H1 (cell line): ENCODE measurements around the gene CMC4. TPM values are rescaled to one million over a fixed set of nuclear protein-coding genes. Genes with fewer than 3 reads are reported as not detected.

Source experiments
- CTCF ChIA-PET: fragments of 300-600 bp; sonication (Branson Sonifier 250); formaldehyde crosslinking; loops from one replicate; lab custom pipeline; 2021; ENCODE audit not compliant: partially characterized antibody; lab: Charles Lee
- POLR2A ChIA-PET: fragments of 300-600 bp; sonication (Branson Sonifier 250); formaldehyde crosslinking; loops from one replicate; lab custom pipeline; 2021; ENCODE audit warnings: inconsistent platforms; ENCODE audit not compliant: partially characterized antibody; lab: Charles Lee
- DNase-seq, 2 experiments: peaks; one replicate each; pipeline versions ENCODE4 v3.0.0 to v3.0.0-alpha.2; 2010 to 2022; ENCODE audit warnings: low spot score in 2 of 2, low read depth in 1 of 2, mixed read lengths in 1 of 2
- FAIRE-seq: peaks from 2 replicates; lab custom pipeline; 2011; peaks lifted over from hg19 to GRCh38; lab: Jason Lieb, UNC
- H2AFZ ChIP-seq: 2 replicates; pipeline ENCODE4 v1.8.1; 2012; ENCODE audit warnings: low read length, inconsistent platforms
- H2AK5ac ChIP-seq: 2 replicates; pipeline ENCODE4 v1.6.1; 2013; ENCODE audit warnings: low read depth, low read length
- H2BK120ac ChIP-seq: replicated peaks from 2 replicates; pipeline ENCODE3; 2013; ENCODE audit warnings: low read depth, low read length, inconsistent platforms
- H2BK12ac ChIP-seq: 2 replicates; pipeline ENCODE4 v1.6.1; 2013; ENCODE audit warnings: low read depth, low read length
- H2BK15ac ChIP-seq: 2 replicates; pipeline ENCODE4 v1.6.1; 2013; ENCODE audit warnings: low read length
- H2BK20ac ChIP-seq: 2 replicates; pipeline ENCODE4 v1.6.1; 2013; ENCODE audit warnings: low read length
- H2BK5ac ChIP-seq: 2 replicates; pipeline ENCODE4 v1.6.1; 2013; ENCODE audit warnings: low read depth, low read length
- H3K14ac ChIP-seq: 2 replicates; pipeline ENCODE4 v1.6.1; 2013; ENCODE audit warnings: inconsistent platforms; ENCODE audit not compliant: insufficient read length
- H3K18ac ChIP-seq: 2 replicates; pipeline ENCODE4 v1.6.1; 2013; ENCODE audit warnings: low read length; ENCODE audit errors: extremely low read depth
- H3K23ac ChIP-seq: 2 replicates; pipeline ENCODE4 v1.6.1; 2013; ENCODE audit warnings: inconsistent platforms; ENCODE audit not compliant: insufficient read length
- H3K23me2 ChIP-seq: 2 replicates; pipeline ENCODE4 v1.6.1; 2013; ENCODE audit warnings: low read depth, low read length
- H3K27ac ChIP-seq: 2 replicates; pipeline ENCODE4 v1.6.1; 2011; ENCODE audit warnings: low read depth, low read length, inconsistent platforms
- H3K27me3 ChIP-seq, 4 experiments: replicated peaks in 1 of 4; 1 replicate in 1 of 4; 2 replicates in 3 of 4; pipeline versions ENCODE4 v1.6.1 to v1.8.1; 2011 to 2013; ENCODE audit warnings: low read length in 3 of 4, mild to moderate bottlenecking in 3 of 4, inconsistent platforms in 2 of 4, mixed read lengths in 2 of 4, moderate library complexity in 1 of 4; ENCODE audit not compliant: control insufficient read depth in 3 of 4, insufficient read depth in 3 of 4; ENCODE audit errors: extremely low read depth in 1 of 4
- H3K36me3 ChIP-seq, 4 experiments: 2 replicates each; pipeline versions ENCODE4 v1.6.1 to v1.8.1; 2011 to 2013; ENCODE audit warnings: mild to moderate bottlenecking in 4 of 4, low read length in 3 of 4, moderate library complexity in 2 of 4, control low read depth in 1 of 4, inconsistent platforms in 1 of 4; ENCODE audit not compliant: insufficient read depth in 4 of 4, control insufficient read depth in 2 of 4
- H3K4ac ChIP-seq: replicated peaks from 2 replicates; pipeline ENCODE3; 2013; ENCODE audit warnings: low read length, low read depth, mixed read lengths, inconsistent platforms; ENCODE audit not compliant: insufficient read length
- H3K4me1 ChIP-seq, 4 experiments: replicated peaks in 1 of 4; 1 replicate in 1 of 4; 2 replicates in 3 of 4; pipeline versions ENCODE4 v1.6.1 to v1.8.1; 2011 to 2013; ENCODE audit warnings: low read length in 3 of 4, inconsistent platforms in 2 of 4, mixed read lengths in 1 of 4; ENCODE audit not compliant: insufficient read depth in 4 of 4, control insufficient read depth in 3 of 4
- H3K4me2 ChIP-seq, 2 experiments: 2 replicates each; pipeline versions ENCODE4 v1.6.1 to v1.8.1; 2011 to 2013; ENCODE audit warnings: low read depth in 2 of 2, low read length in 2 of 2, control low read depth in 1 of 2, inconsistent platforms in 1 of 2, mild to moderate bottlenecking in 1 of 2; ENCODE audit not compliant: insufficient read depth in 1 of 2
- H3K4me3 ChIP-seq, 4 experiments: fragments of 200-600, 300-600 bp in 1 of 4; sonication (generic), shearing (Covaris generic), sonication (Bioruptor Twin) in 1 of 4; 2 replicates each; pipeline versions ENCODE4 v1.5.1 to v1.8.1; 2011 to 2016; ENCODE audit warnings: low read length in 4 of 4, low read depth in 3 of 4, control low read depth in 2 of 4, inconsistent platforms in 2 of 4, mild to moderate bottlenecking in 2 of 4, mixed read lengths in 1 of 4, moderate library complexity in 1 of 4; ENCODE audit not compliant: insufficient read depth in 2 of 4; ENCODE audit errors: extremely low read depth in 1 of 4
- H3K56ac ChIP-seq: replicated peaks from 2 replicates; pipeline ENCODE3; 2013; ENCODE audit warnings: low read depth, mild to moderate bottlenecking, mixed read lengths, low read length, inconsistent platforms; ENCODE audit not compliant: insufficient read length
- H3K79me1 ChIP-seq: 2 replicates; pipeline ENCODE4 v1.6.1; 2013; ENCODE audit warnings: low read depth, low read length, control low read depth
- H3K79me2 ChIP-seq, 2 experiments: 2 replicates each; pipeline versions ENCODE4 v1.6.1 to v1.8.1; 2012 to 2013; ENCODE audit warnings: low read length in 2 of 2, mild to moderate bottlenecking in 2 of 2, inconsistent platforms in 1 of 2; ENCODE audit not compliant: insufficient read depth in 2 of 2, control insufficient read depth in 1 of 2
- H3K9ac ChIP-seq, 4 experiments: replicated peaks in 1 of 4; 1 replicate in 1 of 4; 2 replicates in 3 of 4; pipeline versions ENCODE4 v1.6.1 to v1.8.1; 2011 to 2013; ENCODE audit warnings: low read depth in 3 of 4, low read length in 3 of 4, control low read depth in 2 of 4, mild to moderate bottlenecking in 2 of 4, moderate library complexity in 2 of 4, inconsistent platforms in 1 of 4; ENCODE audit errors: extremely low read depth in 1 of 4
- H3K9me3 ChIP-seq, 2 experiments: 2 replicates each; pipeline versions ENCODE4 v1.6.1 to v1.8.1; 2012 to 2013; ENCODE audit warnings: mild to moderate bottlenecking in 2 of 2, moderate library complexity in 2 of 2, control low read depth in 1 of 2, inconsistent platforms in 1 of 2, low read depth in 1 of 2, low read length in 1 of 2, mixed read lengths in 1 of 2; ENCODE audit not compliant: insufficient read depth in 2 of 2
- H4K20me1 ChIP-seq, 2 experiments: replicated peaks in 1 of 2; 2 replicates each; pipeline versions ENCODE3 to v1.8.1; 2011 to 2013; ENCODE audit warnings: inconsistent platforms in 2 of 2, low read length in 2 of 2, mild to moderate bottlenecking in 1 of 2; ENCODE audit not compliant: insufficient read depth in 2 of 2, control insufficient read depth in 1 of 2
- H4K5ac ChIP-seq: 2 replicates; pipeline ENCODE4 v1.6.1; 2013; ENCODE audit warnings: low read length, low read depth, mixed read lengths, inconsistent platforms; ENCODE audit not compliant: insufficient read length
- H4K8ac ChIP-seq: 2 replicates; pipeline ENCODE4 v1.8.0; 2013; ENCODE audit warnings: mild to moderate bottlenecking, moderate library complexity, low read length, inconsistent platforms; ENCODE audit not compliant: insufficient read depth; ENCODE audit errors: extremely low read depth
- H4K91ac ChIP-seq: replicated peaks from 2 replicates; pipeline ENCODE3; 2013; ENCODE audit warnings: low read length, mixed read lengths, inconsistent platforms; ENCODE audit not compliant: insufficient read length
- CTBP2 ChIP-seq: IDR thresholded peaks from 2 replicates; pipeline ENCODE4 v1.7.0; 2011; ENCODE audit warnings: borderline replicate concordance, mild to moderate bottlenecking, moderate library complexity, mixed read lengths, low read length; ENCODE audit not compliant: insufficient read depth, insufficient read length
- HDAC6 ChIP-seq: IDR thresholded peaks from one replicate; pipeline ENCODE4 v1.7.1; 2012; ENCODE audit warnings: low read depth, mild to moderate bottlenecking, inconsistent platforms, low read length, moderate library complexity
- JUN ChIP-seq: IDR thresholded peaks from 2 replicates; pipeline ENCODE4 v1.6.1; 2011; ENCODE audit warnings: low read depth, mild to moderate bottlenecking, improper control_type of control experiment, low read length
- TAF7 ChIP-seq: optimal IDR thresholded peaks from 2 replicates; pipeline ENCODE3; 2011; ENCODE audit warnings: low read depth, mild to moderate bottlenecking, inconsistent platforms, low read length, moderate library complexity, borderline replicate concordance
- WGBS, 2 experiments: shearing (Covaris generic) in 1 of 2; methylation state at CpG; one replicate each; pipeline versions ENCODE4 v1.1.6 to v1.1.7; 2013 to 2015; ENCODE audit warnings: low lambda C conversion rate in 2 of 2, mixed read lengths in 2 of 2, inconsistent platforms in 1 of 2, low coverage in 1 of 2, missing lambda C conversion rate in 1 of 2; ENCODE audit not compliant: insufficient replicate concordance in 2 of 2, insufficient coverage in 1 of 2, insufficient read length in 1 of 2; ENCODE audit errors: extremely low coverage in 1 of 2, missing lambda C conversion rate in 1 of 2; 5-methylcytosine and 5-hydroxymethylcytosine counted together
- polyA plus RNA-seq, 7 experiments: library from polyadenylated mRNA; depleted of rRNA in 3 of 7; stranded (reverse) in 5 of 7; unstranded in 2 of 7; fragments of >200 nt in 5 of 7; fragments of 200-250 nt in 2 of 7; gene quantifications; 1 replicate in 5 of 7; 2 replicates in 1 of 7; 4 replicates in 1 of 7; pipeline versions ENCODE4 v1.2.1 to v1.2.3, GENCODE V29; 2011 to 2013; ENCODE audit warnings: missing spikeins in 2 of 7, mixed read lengths in 2 of 7
- total RNA-seq: library from RNA; stranded (reverse); fragmentation: NEBNext Ultra II Directional; extraction: Animal tissue kit (Norgen Biotek cat#: 25700); gene quantifications from 2 replicates; pipeline ENCODE4 v1.2.1, GENCODE V29; 2021
- TF ChIP-seq, protein P1 (sequence below): IDR thresholded peaks from 2 replicates; pipeline ENCODE4 v1.6.1; 2012; ENCODE audit warnings: low read length, inconsistent platforms

Gene CMC4
- total and polyA plus RNA-seq, 2 of the 8 experiments (the other 6 are each of a cell fraction or from before 2014, with no cell fraction given) = 6.0 to 8.8 TPM

DNA sequence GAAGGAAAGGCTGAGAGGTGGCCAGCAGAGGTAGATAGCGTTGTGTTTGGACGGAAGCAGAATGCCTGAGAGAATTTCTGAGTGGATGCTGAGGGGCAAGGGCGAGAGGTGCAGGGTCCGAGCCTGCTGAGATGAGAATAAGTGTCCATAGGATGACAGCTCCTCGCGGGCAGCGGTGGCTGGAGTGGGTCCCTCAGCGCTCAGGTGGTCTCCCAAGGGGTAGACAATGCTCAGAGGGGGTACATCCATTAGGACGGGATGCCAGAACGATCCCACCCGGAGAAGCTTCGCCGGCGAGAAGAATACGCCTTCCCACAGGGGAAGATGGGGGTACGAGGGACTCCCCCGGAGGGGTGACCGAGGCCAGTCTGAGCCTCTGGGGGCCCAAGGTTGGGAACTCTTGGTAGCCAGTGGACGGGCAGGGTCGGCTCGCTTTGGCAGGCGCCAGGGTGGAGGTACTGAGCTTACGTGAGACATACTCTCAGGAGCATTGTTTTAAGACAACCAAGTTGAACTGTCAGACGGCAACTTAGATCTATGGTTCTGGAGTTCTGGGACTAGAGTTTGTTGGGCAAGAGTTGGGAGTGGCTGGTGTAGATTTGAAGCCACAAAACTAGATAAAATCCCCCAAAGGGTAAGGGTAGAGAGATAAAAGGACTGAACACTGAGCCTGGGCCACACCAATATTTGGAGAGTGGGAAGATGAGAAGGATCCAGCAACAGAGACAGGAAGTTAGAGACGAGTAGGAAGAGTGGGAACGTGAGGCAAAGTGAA lies 16.2 kb upstream of the CMC4 start:
- H4K20me1 ChIP-seq = no peaks in the 10 kb centered on the region
- no peak overlapping the region for H3K14ac ChIP-seq
- no peaks in the 10 kb centered on the region for H3K23me2 ChIP-seq
- no peaks in the 10 kb centered on the region for H3K27me3 ChIP-seq
- whole genome bisulfite sequencing, 2 experiments = 95% methylated on average over 15 of the region's 26 CpGs; no CpG with 5 or more reads in 1 of the 2 experiments
- H2BK5ac ChIP-seq = no peak overlapping the region
- FAIRE-seq = no peak
- no peaks in the 10 kb centered on the region for H3K4me1 ChIP-seq
- no peak overlapping the region for H3K23ac ChIP-seq
- H4K8ac ChIP-seq = no peak overlapping the region
- no peaks in the 10 kb centered on the region for H3K79me1 ChIP-seq
- no peak overlapping the region for H3K9ac ChIP-seq
- TF ChIP-seq CTBP2 (no peak), HDAC6 (no peak), TAF7 (no peak), JUN (no peak)
- TF ChIP-seq, protein P1, sequence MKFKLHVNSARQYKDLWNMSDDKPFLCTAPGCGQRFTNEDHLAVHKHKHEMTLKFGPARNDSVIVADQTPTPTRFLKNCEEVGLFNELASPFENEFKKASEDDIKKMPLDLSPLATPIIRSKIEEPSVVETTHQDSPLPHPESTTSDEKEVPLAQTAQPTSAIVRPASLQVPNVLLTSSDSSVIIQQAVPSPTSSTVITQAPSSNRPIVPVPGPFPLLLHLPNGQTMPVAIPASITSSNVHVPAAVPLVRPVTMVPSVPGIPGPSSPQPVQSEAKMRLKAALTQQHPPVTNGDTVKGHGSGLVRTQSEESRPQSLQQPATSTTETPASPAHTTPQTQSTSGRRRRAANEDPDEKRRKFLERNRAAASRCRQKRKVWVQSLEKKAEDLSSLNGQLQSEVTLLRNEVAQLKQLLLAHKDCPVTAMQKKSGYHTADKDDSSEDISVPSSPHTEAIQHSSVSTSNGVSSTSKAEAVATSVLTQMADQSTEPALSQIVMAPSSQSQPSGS = no peak
- no peak overlapping the region for H2BK20ac ChIP-seq
- no peak overlapping the region for H3K27ac ChIP-seq
- H3K4me3 ChIP-seq = no peak overlapping the region
- H2BK120ac ChIP-seq = no peak overlapping the region
- H3K79me2 ChIP-seq = no peaks in the 10 kb centered on the region
- H3K36me3 ChIP-seq = peaks cover 0 to 13% (median 0%) of the 10 kb centered on the region in 4 experiments; a peak in 2 of 8 replicates
- no peak overlapping the region for H3K18ac ChIP-seq
- H3K4me2 ChIP-seq = no peak overlapping the region
- H3K4ac ChIP-seq = no peak overlapping the region
- H2AK5ac ChIP-seq = no peak overlapping the region
- H2BK15ac ChIP-seq = no peak overlapping the region
- no peak for DNase-seq
- H2AFZ ChIP-seq = no peak overlapping the region
- no peaks in the 10 kb centered on the region for H3K9me3 ChIP-seq
- H3K56ac ChIP-seq = no peak overlapping the region
- H4K5ac ChIP-seq = no peak overlapping the region
- no peak overlapping the region for H2BK12ac ChIP-seq
- ChIA-PET POLR2A (no interaction called here), CTCF (interaction anchor here (0.9 to 3.7 kb wide), 9 partner anchors 7 to 170 kb away, joined by 3 to 13 read pairs (median 5); no protein-coding TSS in a partner anchor)
- H4K91ac ChIP-seq = no peak overlapping the region
